ENCODE measurements around the gene ATXN10. TPM values are rescaled to one million over a fixed set of nuclear protein-coding genes. Genes with fewer than 3 reads are reported as not detected.

Gene ATXN10
- polyA plus RNA-seq, 3 donors from 2014 or later: 97.7 to 113 (median 112) TPM

GRCh38 chr22:45867118-45867905 lies 195.7 kb downstream of the ATXN10 start:
- Mint-ChIP-seq H3K4me3 (no peak overlapping the region), H3K36me3 (peaks cover 0 to 11% (median 0%) of the 10 kb centered on the region in 3 donors), H3K27ac (no peak overlapping the region), H3K9me3 (peaks cover 0 to 8% (median 3%) of the 10 kb centered on the region in 6 donors), H3K27me3 (ENCODE audit: low read depth in 3 of 3) (peaks cover 11 to 22% (median 19%) of the 10 kb centered on the region in 3 donors), H3K4me1 (peaks cover 0 to 5% of the 10 kb centered on the region in 2 donors)
- DNase-seq: no peak

- Mint-ChIP-seq H3K4me3 (no peak overlapping the region), H3K27me3 (ENCODE audit: low read depth in 3 of 3) (peaks cover 11 to 22% (median 19%) of the 10 kb centered on the region in 3 donors)
- DNase-seq: no peak
Observed at GRCh38 chr22:45867906-45868555, 196.4 kb downstream of the ATXN10 start.

GRCh38 chr22:45868571-45869339 lies 197.1 kb downstream of the ATXN10 start:
- H3K27me3 Mint-ChIP-seq (ENCODE audit: low read depth in 3 of 3): peaks cover 13 to 22% (median 19%) of the 10 kb centered on the region in 3 donors
- H3K27ac Mint-ChIP-seq: no peak overlapping the region
- DNase-seq: no peak

More at GRCh38 chr22:45867906-45868555, 196.4 kb downstream of the ATXN10 start:
- Mint-ChIP-seq H3K36me3 (peaks cover 0 to 15% (median 6%) of the 10 kb centered on the region in 3 donors), H3K9me3 (peaks cover 0 to 11% (median 6%) of the 10 kb centered on the region in 6 donors), H3K4me1 (peaks cover 0 to 5% of the 10 kb centered on the region in 2 donors), H3K27ac (no peak overlapping the region)

GRCh38 chr22:45869340-45869847 lies 197.8 kb downstream of the ATXN10 start:
- Mint-ChIP-seq H3K4me3 (no peak overlapping the region), H3K27me3 (ENCODE audit: low read depth in 3 of 3) (peaks cover 14 to 22% (median 16%) of the 10 kb centered on the region in 3 donors), H3K4me1 (peaks cover 0 to 2% of the 10 kb centered on the region in 2 donors), H3K9me3 (peaks cover 0 to 12% (median 6%) of the 10 kb centered on the region in 6 donors), H3K27ac (no peak overlapping the region), H3K36me3 (peaks cover 0 to 15% (median 6%) of the 10 kb centered on the region in 3 donors)
- no peak for DNase-seq

More at GRCh38 chr22:45868571-45869339, 197.1 kb downstream of the ATXN10 start:
- Mint-ChIP-seq H3K9me3 (peaks cover 0 to 12% (median 6%) of the 10 kb centered on the region in 6 donors), H3K4me3 (peak overlapping the region in 1 of 5 donors; percentile 59), H3K4me1 (peaks cover 0 to 5% of the 10 kb centered on the region in 2 donors), H3K36me3 (peaks cover 0 to 15% (median 6%) of the 10 kb centered on the region in 3 donors)

- Mint-ChIP-seq H3K4me3 (no peak overlapping the region), H3K9me3 (peaks cover 0 to 12% (median 6%) of the 10 kb centered on the region in 6 donors), H3K4me1 (peaks cover 0 to 2% of the 10 kb centered on the region in 2 donors), H3K36me3 (peaks cover 0 to 14% (median 6%) of the 10 kb centered on the region in 3 donors), H3K27me3 (ENCODE audit: low read depth in 3 of 3) (peaks cover 12 to 22% (median 15%) of the 10 kb centered on the region in 3 donors), H3K27ac (no peak overlapping the region)
- DNase-seq: no peak
Observed at GRCh38 chr22:45870011-45870410, 198.4 kb downstream of the ATXN10 start.

- H3K36me3 Mint-ChIP-seq: peaks cover 0 to 12% (median 6%) of the 10 kb centered on the region in 3 donors
Observed at GRCh38 chr22:45871721-45872120, 200.1 kb downstream of the ATXN10 start.

GRCh38 chr22:45872659-45873263 lies 201.1 kb downstream of the ATXN10 start:
- H3K4me1 Mint-ChIP-seq: no peaks in the 10 kb centered on the region
- H3K36me3 Mint-ChIP-seq: peaks cover 0 to 12% (median 6%) of the 10 kb centered on the region in 3 donors
- peaks cover 13 to 15% (median 15%) of the 10 kb centered on the region in 3 donors for H3K27me3 Mint-ChIP-seq (ENCODE audit: low read depth in 3 of 3)
- H3K9me3 Mint-ChIP-seq: peaks cover 0 to 12% (median 6%) of the 10 kb centered on the region in 6 donors
- H3K27ac Mint-ChIP-seq: no peak overlapping the region
- no peak for DNase-seq
- H3K4me3 Mint-ChIP-seq: peak overlapping the region in 1 of 5 donors; percentile 5

More at GRCh38 chr22:45871721-45872120, 200.1 kb downstream of the ATXN10 start:
- H3K27me3 Mint-ChIP-seq (ENCODE audit: low read depth in 3 of 3): peaks cover 12 to 15% (median 13%) of the 10 kb centered on the region in 3 donors
- no peak for DNase-seq
- no peak overlapping the region for H3K27ac Mint-ChIP-seq
- H3K9me3 Mint-ChIP-seq: peaks cover 0 to 12% (median 6%) of the 10 kb centered on the region in 6 donors
- H3K4me3 Mint-ChIP-seq: no peak overlapping the region
- H3K4me1 Mint-ChIP-seq: no peaks in the 10 kb centered on the region

- no peak overlapping the region for H3K27ac Mint-ChIP-seq
- peaks cover 5 to 10% (median 5%) of the 10 kb centered on the region in 3 donors for H3K27me3 Mint-ChIP-seq (ENCODE audit: low read depth in 3 of 3)
Observed at GRCh38 chr22:45876136-45877035, 204.8 kb downstream of the ATXN10 start.

GRCh38 chr22:45877036-45877380 lies 205.4 kb downstream of the ATXN10 start:
- H3K4me3 Mint-ChIP-seq: no peak overlapping the region
- no peak overlapping the region for H3K27ac Mint-ChIP-seq
- H3K4me1 Mint-ChIP-seq: no peaks in the 10 kb centered on the region
- H3K27me3 Mint-ChIP-seq (ENCODE audit: low read depth in 3 of 3): peaks cover 5 to 6% (median 5%) of the 10 kb centered on the region in 3 donors
- peaks cover 0 to 6% (median 3%) of the 10 kb centered on the region in 3 donors for H3K36me3 Mint-ChIP-seq
- peaks cover 0 to 12% (median 5%) of the 10 kb centered on the region in 6 donors for H3K9me3 Mint-ChIP-seq
- no peak for DNase-seq

More at GRCh38 chr22:45876136-45877035, 204.8 kb downstream of the ATXN10 start:
- DNase-seq: no peak
- Mint-ChIP-seq H3K36me3 (peaks cover 0 to 6% (median 3%) of the 10 kb centered on the region in 3 donors), H3K9me3 (peaks cover 0 to 12% (median 5%) of the 10 kb centered on the region in 6 donors), H3K4me1 (no peaks in the 10 kb centered on the region), H3K4me3 (no peak overlapping the region)

- DNase-seq: no peak
- Mint-ChIP-seq H3K4me3 (no peak overlapping the region), H3K9me3 (peaks cover 0 to 6% (median 4%) of the 10 kb centered on the region in 6 donors), H3K4me1 (no peaks in the 10 kb centered on the region), H3K36me3 (peaks cover 0 to 4% (median 2%) of the 10 kb centered on the region in 3 donors), H3K27me3 (ENCODE audit: low read depth in 3 of 3) (peaks cover 5 to 12% (median 6%) of the 10 kb centered on the region in 3 donors), H3K27ac (no peak overlapping the region)
Observed at GRCh38 chr22:45877651-45878050, 206.0 kb downstream of the ATXN10 start.

GRCh38 chr22:45878051-45878781 lies 206.6 kb downstream of the ATXN10 start:
- no peak for DNase-seq
- H3K27me3 Mint-ChIP-seq (ENCODE audit: low read depth in 3 of 3): peaks cover 5 to 12% (median 8%) of the 10 kb centered on the region in 3 donors
- no peak overlapping the region for H3K4me3 Mint-ChIP-seq
- peaks cover 0 to 2% (median 0%) of the 10 kb centered on the region in 6 donors for H3K9me3 Mint-ChIP-seq
- H3K27ac Mint-ChIP-seq: no peak overlapping the region
- no peaks in the 10 kb centered on the region for H3K4me1 Mint-ChIP-seq
- H3K36me3 Mint-ChIP-seq: no peaks in the 10 kb centered on the region

Data from immature natural killer cell (primary cell).